ENCODE results near the gene WWOX. TPM values are rescaled to one million over a fixed set of nuclear protein-coding genes. Genes with fewer than 3 reads are reported as not detected.

WWOX gene
- polyA plus RNA-seq, 1 donor (not counting 4 experiments of a cell fraction or from before 2014, with no cell fraction given), result 5.1 TPM

GRCh38 chr16:78751601-78752000 is 652.1 kb downstream of the WWOX start:
- Histone ChIP-seq H3K4me2 (ENCODE audit: control insufficient read depth, extremely low read depth, insufficient read depth, low read depth, low read length) (no peak overlapping the region), H3K79me2 (ENCODE audit: control insufficient read depth, insufficient read depth, low read length) (no peaks in the 10 kb centered on the region), H2AFZ (ENCODE audit: control insufficient read depth, low read length) (no peak overlapping the region), H3K9me1 (ENCODE audit: control insufficient read depth, extremely low read depth, insufficient read depth, low read length) (no peaks in the 10 kb centered on the region), H3K27me3 (ENCODE audit: control insufficient read depth, extremely low read depth, insufficient read depth, low read length) (no peaks in the 10 kb centered on the region), H3K36me3 (ENCODE audit: control insufficient read depth in 2 of 2, extremely low read depth in 1 of 2, insufficient read depth in 2 of 2, low read length in 2 of 2) (no peaks in the 10 kb centered on the region), H3K9me3 (ENCODE audit: control insufficient read depth, low read depth, low read length) (no peaks in the 10 kb centered on the region), H3K27ac (ENCODE audit: control insufficient read depth, insufficient read depth, low read length) (no peak overlapping the region), H4K20me1 (ENCODE audit: control insufficient read depth, extremely low read depth, insufficient read depth, low read length) (no peaks in the 10 kb centered on the region), H3K4me1 (ENCODE audit: control insufficient read depth, extremely low read depth, insufficient read depth, low read length) (peaks cover 10% of the 10 kb centered on the region), H3K4me3 (ENCODE audit: control insufficient read depth in 2 of 3, extremely low read depth in 1 of 3, insufficient read depth in 2 of 3, low read depth in 1 of 3, low read length in 3 of 3) (no peak overlapping the region), H3K9ac (ENCODE audit: control insufficient read depth, extremely low read depth, insufficient read depth, low read length) (no peak overlapping the region)
- FAIRE-seq (no peak), DNase-seq (ENCODE audit: low read depth, low spot score) (no peak)
- TF ChIP-seq, protein P1, sequence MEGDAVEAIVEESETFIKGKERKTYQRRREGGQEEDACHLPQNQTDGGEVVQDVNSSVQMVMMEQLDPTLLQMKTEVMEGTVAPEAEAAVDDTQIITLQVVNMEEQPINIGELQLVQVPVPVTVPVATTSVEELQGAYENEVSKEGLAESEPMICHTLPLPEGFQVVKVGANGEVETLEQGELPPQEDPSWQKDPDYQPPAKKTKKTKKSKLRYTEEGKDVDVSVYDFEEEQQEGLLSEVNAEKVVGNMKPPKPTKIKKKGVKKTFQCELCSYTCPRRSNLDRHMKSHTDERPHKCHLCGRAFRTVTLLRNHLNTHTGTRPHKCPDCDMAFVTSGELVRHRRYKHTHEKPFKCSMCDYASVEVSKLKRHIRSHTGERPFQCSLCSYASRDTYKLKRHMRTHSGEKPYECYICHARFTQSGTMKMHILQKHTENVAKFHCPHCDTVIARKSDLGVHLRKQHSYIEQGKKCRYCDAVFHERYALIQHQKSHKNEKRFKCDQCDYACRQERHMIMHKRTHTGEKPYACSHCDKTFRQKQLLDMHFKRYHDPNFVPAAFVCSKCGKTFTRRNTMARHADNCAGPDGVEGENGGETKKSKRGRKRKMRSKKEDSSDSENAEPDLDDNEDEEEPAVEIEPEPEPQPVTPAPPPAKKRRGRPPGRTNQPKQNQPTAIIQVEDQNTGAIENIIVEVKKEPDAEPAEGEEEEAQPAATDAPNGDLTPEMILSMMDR (optimal IDR thresholded peaks at IDR 0.05 in 1 of 3, IDR thresholded peaks at IDR 0.05 in 1 of 3, conservative IDR thresholded peaks at IDR 0.05 in 1 of 3; ENCODE audit: extremely low read depth in 1 of 3, insufficient read depth in 2 of 3, low read length in 3 of 3), result no peak
- no peak for TF ChIP-seq EZH2 (IDR thresholded peaks at IDR 0.05; ENCODE audit: low read length)
- dilution Hi-C loops (cut with MboI; ENCODE audit: extremely low pct_ligation_motif_present, low sequenced_read_pairs), result no loop called here

DNA sequence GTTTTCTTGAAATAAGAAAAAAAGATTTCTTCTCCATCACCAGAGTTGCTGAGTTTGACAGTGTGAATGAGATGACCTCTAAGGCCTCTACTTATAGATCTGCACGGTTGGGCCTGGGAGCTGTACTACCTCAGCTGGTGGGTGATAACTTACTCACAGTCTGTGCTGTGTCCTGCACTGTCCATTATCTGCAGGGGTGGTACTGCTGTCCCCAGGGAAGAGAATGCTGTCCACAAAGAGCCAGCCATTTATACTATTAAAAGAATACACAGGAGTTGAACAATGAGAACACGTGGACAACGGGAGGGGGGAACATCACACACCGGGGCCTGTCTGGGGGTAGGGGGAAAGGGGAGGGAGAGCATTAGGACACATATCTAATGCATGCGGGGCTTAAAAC is 655.3 kb downstream of the WWOX start:
- DNase-seq (ENCODE audit: low read depth, low spot score) (no peak), FAIRE-seq (no peak)
- Histone ChIP-seq H3K27me3 (ENCODE audit: control insufficient read depth, extremely low read depth, insufficient read depth, low read length) (no peaks in the 10 kb centered on the region), H4K20me1 (ENCODE audit: control insufficient read depth, extremely low read depth, insufficient read depth, low read length) (no peaks in the 10 kb centered on the region), H3K36me3 (ENCODE audit: control insufficient read depth in 2 of 2, extremely low read depth in 1 of 2, insufficient read depth in 2 of 2, low read length in 2 of 2) (no peaks in the 10 kb centered on the region), H3K9me3 (ENCODE audit: control insufficient read depth, low read depth, low read length) (no peaks in the 10 kb centered on the region), H3K4me1 (ENCODE audit: control insufficient read depth, extremely low read depth, insufficient read depth, low read length) (no peaks in the 10 kb centered on the region), H3K9ac (ENCODE audit: control insufficient read depth, extremely low read depth, insufficient read depth, low read length) (no peak overlapping the region), H3K27ac (ENCODE audit: control insufficient read depth, insufficient read depth, low read length) (no peak overlapping the region), H3K4me3 (ENCODE audit: control insufficient read depth in 2 of 3, extremely low read depth in 1 of 3, insufficient read depth in 2 of 3, low read depth in 1 of 3, low read length in 3 of 3) (no peak overlapping the region), H3K4me2 (ENCODE audit: control insufficient read depth, extremely low read depth, insufficient read depth, low read depth, low read length) (no peak overlapping the region), H2AFZ (ENCODE audit: control insufficient read depth, low read length) (no peak overlapping the region), H3K9me1 (ENCODE audit: control insufficient read depth, extremely low read depth, insufficient read depth, low read length) (no peaks in the 10 kb centered on the region), H3K79me2 (ENCODE audit: control insufficient read depth, insufficient read depth, low read length) (no peaks in the 10 kb centered on the region)
- dilution Hi-C loops (cut with MboI; ENCODE audit: extremely low pct_ligation_motif_present, low sequenced_read_pairs), result no loop called here
- TF ChIP-seq, protein P1 (optimal IDR thresholded peaks at IDR 0.05 in 1 of 3, IDR thresholded peaks at IDR 0.05 in 1 of 3, conservative IDR thresholded peaks at IDR 0.05 in 1 of 3; ENCODE audit: extremely low read depth in 1 of 3, insufficient read depth in 2 of 3, low read length in 3 of 3), result no peak
- TF ChIP-seq EZH2 (IDR thresholded peaks at IDR 0.05; ENCODE audit: low read length), result no peak

All from keratinocyte (primary cell).